ENCODE measurements around the gene PIM1. TPM values are rescaled to one million over a fixed set of nuclear protein-coding genes. Genes with fewer than 3 reads are reported as not detected.
"Not testable (repeated sequence)": the region's sequence is repeated elsewhere in the genome, so short reads cannot be mapped to it uniquely, and the experiment has no call there.

Gene PIM1
- total and polyA plus RNA-seq, 3 donors from 2014 or later, result 20.4 to 30.8 (median 28.0) TPM

- Histone ChIP-seq H3K27ac (peak overlapping the region in 1 of 2 donors; percentile 19), H3K4me1 (peaks cover 9% of the 10 kb centered on the region), H3K27me3 (no peaks in the 10 kb centered on the region), H3K9me3 (no peaks in the 10 kb centered on the region), H3K36me3 (ENCODE audit: low read depth, missing control alignments) (no peaks in the 10 kb centered on the region), H3K4me3 (peak overlapping the region in 1 of 2 donors; percentile 44)
- 10% methylated on average over 18 to 20 of the region's 20 CpGs for WGBS, 2 donors
- intact Hi-C loops (cut with DNase I; ENCODE audit: low total_unique reads), result no loop called here
- no peak for DNase-seq
- TF ChIP-seq POLR2A (IDR thresholded peaks at IDR 0.05), result no peak
- no peak for TF ChIP-seq CTCF (IDR thresholded peaks at IDR 0.05)
Observed at GRCh38 chr6:37125774-37126492, 44.0 kb upstream of the PIM1 start.

- Histone ChIP-seq H3K27me3 (no peaks in the 10 kb centered on the region), H3K4me1 (peaks cover 14% of the 10 kb centered on the region), H3K9me3 (no peaks in the 10 kb centered on the region), H3K36me3 (ENCODE audit: low read depth, missing control alignments) (no peaks in the 10 kb centered on the region), H3K4me3 (peak overlapping the region in 1 of 2 donors; percentile 44), H3K27ac (peak overlapping the region in 1 of 2 donors; percentile 19)
- 34 to 48% methylated on average over 6 of the region's 6 CpGs for WGBS, 2 donors
- no peak for DNase-seq
- TF ChIP-seq POLR2A (IDR thresholded peaks at IDR 0.05) (no peak), CTCF (IDR thresholded peaks at IDR 0.05) (no peak)
- intact Hi-C loops (cut with DNase I; ENCODE audit: low total_unique reads), result no loop called here
Observed at GRCh38 chr6:37126493-37126958, 43.4 kb upstream of the PIM1 start.

GRCh38 chr6:37126961-37127616, 42.9 kb upstream of the PIM1 start:
- Histone ChIP-seq H3K27me3 (no peaks in the 10 kb centered on the region), H3K4me3 (no peak overlapping the region), H3K36me3 (ENCODE audit: low read depth, missing control alignments) (no peaks in the 10 kb centered on the region), H3K4me1 (peaks cover 15% of the 10 kb centered on the region), H3K27ac (no peak overlapping the region), H3K9me3 (no peaks in the 10 kb centered on the region)
- no peak for TF ChIP-seq CTCF (IDR thresholded peaks at IDR 0.05)
- TF ChIP-seq POLR2A (IDR thresholded peaks at IDR 0.05), result no peak
- intact Hi-C loops (cut with DNase I; ENCODE audit: low total_unique reads), result no loop called here
- no peak for DNase-seq
- WGBS, 2 donors, result 81 to 83% methylated on average over 1 of the region's 1 CpG

GRCh38 chr6:37127961-37128862, 41.7 kb upstream of the PIM1 start:
- Histone ChIP-seq H3K27me3 (no peaks in the 10 kb centered on the region), H3K36me3 (ENCODE audit: low read depth, missing control alignments) (no peaks in the 10 kb centered on the region), H3K4me3 (no peak overlapping the region), H3K27ac (no peak overlapping the region), H3K9me3 (no peaks in the 10 kb centered on the region), H3K4me1 (peaks cover 15% of the 10 kb centered on the region)
- WGBS, 2 donors, result 68 to 75% methylated on average over 8 of the region's 8 CpGs
- no peak for DNase-seq
- intact Hi-C loops (cut with DNase I; ENCODE audit: low total_unique reads), result no loop called here
- TF ChIP-seq POLR2A (IDR thresholded peaks at IDR 0.05) (no peak), CTCF (IDR thresholded peaks at IDR 0.05) (no peak)

GRCh38 chr6:37128863-37129443, 41.0 kb upstream of the PIM1 start:
- H3K4me3 ChIP-seq; intact Hi-C loops (cut with DNase I; ENCODE audit: low total_unique reads); H3K36me3 ChIP-seq (ENCODE audit: low read depth, missing control alignments); H3K27ac ChIP-seq; H3K9me3 ChIP-seq; DNase-seq; H3K27me3 ChIP-seq: not testable (repeated sequence)
- WGBS, 2 donors, result 89 to 91% methylated on average over 12 of the region's 12 CpGs
- peaks cover 15% of the 10 kb centered on the region for H3K4me1 ChIP-seq
